Endodermal cell (in vitro differentiated cells): ENCODE results near the gene DSCAML1. TPM values are rescaled to one million over a fixed set of nuclear protein-coding genes. Genes with fewer than 3 reads are reported as not detected.

Source experiments
- DNase-seq: peaks from one replicate; pipeline ENCODE4 v3.0.0-alpha.2; 2017
- H3K27ac ChIP-seq: 2 replicates; pipeline ENCODE4 v1.5.1; 2013; ENCODE audit warnings: mild to moderate bottlenecking, low read depth, low read length, moderate library complexity
- H3K27me3 ChIP-seq: 2 replicates; pipeline ENCODE4 v1.6.1; 2013; ENCODE audit warnings: mild to moderate bottlenecking, low read length, moderate library complexity; ENCODE audit not compliant: insufficient read depth, control insufficient read depth, poor library complexity, severe bottlenecking
- H3K36me3 ChIP-seq: 2 replicates; pipeline ENCODE4 v1.7.0; 2013; ENCODE audit warnings: mild to moderate bottlenecking, low read length, moderate library complexity; ENCODE audit not compliant: control insufficient read depth, insufficient read depth
- H3K4me1 ChIP-seq: one replicate; pipeline ENCODE4 v1.7.0; 2013; ENCODE audit warnings: low read length; ENCODE audit not compliant: control insufficient read depth, insufficient read depth
- H3K4me3 ChIP-seq: 2 replicates; pipeline ENCODE4 v1.5.1; 2013; ENCODE audit warnings: mild to moderate bottlenecking, low read length, moderate library complexity
- H3K9ac ChIP-seq: 2 replicates; pipeline ENCODE4 v1.6.1; 2013; ENCODE audit warnings: mild to moderate bottlenecking, low read length, moderate library complexity; ENCODE audit not compliant: poor library complexity, severe bottlenecking; ENCODE audit errors: extremely low read depth
- H3K9me3 ChIP-seq: 2 replicates; pipeline ENCODE4 v1.6.1; 2013; ENCODE audit warnings: mild to moderate bottlenecking, low read length, moderate library complexity; ENCODE audit not compliant: control insufficient read depth
- H3K27ac Mint-ChIP-seq: 2 replicates; pipeline ENCODE4 v1.8.0; 2020; ENCODE audit warnings: mixed read lengths
- H3K27me3 Mint-ChIP-seq: 2 replicates; pipeline ENCODE4 v1.8.0; 2021; ENCODE audit warnings: mild to moderate bottlenecking, mixed read lengths; ENCODE audit not compliant: insufficient read depth
- H3K36me3 Mint-ChIP-seq: 2 replicates; pipeline ENCODE4 v1.8.0; 2020; ENCODE audit warnings: low read depth, mixed read lengths
- H3K4me1 Mint-ChIP-seq: 2 replicates; pipeline ENCODE4 v1.8.0; 2020; ENCODE audit warnings: mixed read lengths
- H3K4me3 Mint-ChIP-seq: 2 replicates; pipeline ENCODE4 v1.8.0; 2020; ENCODE audit warnings: mild to moderate bottlenecking, moderate library complexity, mixed read lengths
- H3K9me3 Mint-ChIP-seq: 2 replicates; pipeline ENCODE4 v1.8.0; 2020; ENCODE audit warnings: mild to moderate bottlenecking, mixed read lengths
- WGBS, 2 experiments: methylation state at CpG; one replicate each; pipeline versions ENCODE4 v1.1.5 to v1.1.7; 2013; ENCODE audit warnings: missing lambda C conversion rate in 2 of 2, mixed read lengths in 1 of 2; ENCODE audit not compliant: insufficient coverage in 1 of 2, insufficient read length in 1 of 2; 5-methylcytosine and 5-hydroxymethylcytosine counted together
- total RNA-seq, 2 donors: library from RNA; stranded (reverse); fragmentation: NEBNext Ultra II Directional in 1 of 2; extraction: Animal tissue kit (Norgen Biotek cat#: 25700) in 1 of 2; gene quantifications; 2 replicates in 1 of 2; 3 replicates in 1 of 2; pipeline ENCODE4 v1.2.1, GENCODE V29; 2021
- TF ChIP-seq, protein P1 (sequence below): fragments of 200-600 bp; sonication (generic); conservative IDR thresholded peaks from 2 replicates; pipeline ENCODE4 v1.5.0; 2021; ENCODE audit warnings: antibody characterized with exemption, mild to moderate bottlenecking

DSCAML1 gene
- total RNA-seq, 2 donors from 2014 or later = 5.6 to 10.9 TPM

GRCh38 chr11:117425679-117426296 is 371.2 kb downstream of the DSCAML1 start:
- H3K4me3 ChIP-seq = no peak overlapping the region
- H3K4me3 Mint-ChIP-seq = no peak overlapping the region
- no peak overlapping the region for H3K27ac Mint-ChIP-seq
- H3K27ac ChIP-seq = no peak overlapping the region
- H3K27me3 Mint-ChIP-seq = peaks cover 27% of the 10 kb centered on the region
- peaks cover 29% of the 10 kb centered on the region for H3K27me3 ChIP-seq
- no peaks in the 10 kb centered on the region for H3K9me3 Mint-ChIP-seq
- no peak for DNase-seq
- no peaks in the 10 kb centered on the region for H3K36me3 Mint-ChIP-seq
- peaks cover 32% of the 10 kb centered on the region for H3K4me1 Mint-ChIP-seq
- H3K9ac ChIP-seq = no peak overlapping the region
- no peaks in the 10 kb centered on the region for H3K9me3 ChIP-seq
- TF ChIP-seq, protein P1, sequence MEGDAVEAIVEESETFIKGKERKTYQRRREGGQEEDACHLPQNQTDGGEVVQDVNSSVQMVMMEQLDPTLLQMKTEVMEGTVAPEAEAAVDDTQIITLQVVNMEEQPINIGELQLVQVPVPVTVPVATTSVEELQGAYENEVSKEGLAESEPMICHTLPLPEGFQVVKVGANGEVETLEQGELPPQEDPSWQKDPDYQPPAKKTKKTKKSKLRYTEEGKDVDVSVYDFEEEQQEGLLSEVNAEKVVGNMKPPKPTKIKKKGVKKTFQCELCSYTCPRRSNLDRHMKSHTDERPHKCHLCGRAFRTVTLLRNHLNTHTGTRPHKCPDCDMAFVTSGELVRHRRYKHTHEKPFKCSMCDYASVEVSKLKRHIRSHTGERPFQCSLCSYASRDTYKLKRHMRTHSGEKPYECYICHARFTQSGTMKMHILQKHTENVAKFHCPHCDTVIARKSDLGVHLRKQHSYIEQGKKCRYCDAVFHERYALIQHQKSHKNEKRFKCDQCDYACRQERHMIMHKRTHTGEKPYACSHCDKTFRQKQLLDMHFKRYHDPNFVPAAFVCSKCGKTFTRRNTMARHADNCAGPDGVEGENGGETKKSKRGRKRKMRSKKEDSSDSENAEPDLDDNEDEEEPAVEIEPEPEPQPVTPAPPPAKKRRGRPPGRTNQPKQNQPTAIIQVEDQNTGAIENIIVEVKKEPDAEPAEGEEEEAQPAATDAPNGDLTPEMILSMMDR = no peak
- H3K36me3 ChIP-seq = no peaks in the 10 kb centered on the region
- H3K4me1 ChIP-seq = peaks cover 7% of the 10 kb centered on the region
- 63 to 67% methylated on average over 10 to 13 of the region's 13 CpGs for WGBS, 2 experiments

- H3K27ac ChIP-seq = no peak overlapping the region
- H3K4me3 Mint-ChIP-seq = no peak overlapping the region
- H3K4me3 ChIP-seq = no peak overlapping the region
- no peaks in the 10 kb centered on the region for H3K9me3 Mint-ChIP-seq
- H3K27me3 Mint-ChIP-seq = peaks cover 27% of the 10 kb centered on the region
- no peaks in the 10 kb centered on the region for H3K9me3 ChIP-seq
- H3K4me1 ChIP-seq = peaks cover under 1% of the 10 kb centered on the region
- H3K36me3 Mint-ChIP-seq = no peaks in the 10 kb centered on the region
- no peak overlapping the region for H3K27ac Mint-ChIP-seq
- H3K4me1 Mint-ChIP-seq = peaks cover 24% of the 10 kb centered on the region
- TF ChIP-seq, protein P1 = no peak
- 76 to 79% methylated on average over 2 to 4 of the region's 4 CpGs for WGBS, 2 experiments
- DNase-seq = peak; percentile 17
- no peak overlapping the region for H3K9ac ChIP-seq
- peaks cover 29% of the 10 kb centered on the region for H3K27me3 ChIP-seq
- H3K36me3 ChIP-seq = no peaks in the 10 kb centered on the region
Measured at GRCh38 chr11:117424781-117425180, 372.2 kb downstream of the DSCAML1 start.

DNA sequence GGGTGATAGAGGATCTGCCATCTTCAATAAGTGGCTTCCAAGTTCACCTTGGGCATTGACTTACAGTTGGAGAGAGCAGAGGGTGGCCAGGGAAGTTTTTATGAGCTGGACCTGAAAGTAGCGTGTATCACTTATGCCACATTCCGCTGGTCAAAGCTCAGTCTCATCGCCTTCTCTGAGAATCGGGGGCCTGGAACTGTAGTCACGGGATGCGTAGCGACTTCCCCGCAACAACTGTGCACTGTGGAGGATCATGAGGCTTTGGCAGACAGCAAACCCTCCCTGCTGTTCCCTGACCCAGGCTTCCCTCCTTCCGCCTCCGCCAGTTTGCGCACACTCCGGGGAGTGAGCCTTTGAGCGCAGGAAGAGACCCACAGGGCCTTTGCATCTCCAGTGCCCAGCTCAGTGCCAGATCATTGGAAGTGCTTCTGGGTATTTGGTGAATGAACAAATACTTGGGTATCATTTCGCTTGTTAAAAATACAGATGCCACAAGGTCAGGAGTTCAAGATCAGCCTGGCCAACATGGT is 373.9 kb downstream of the DSCAML1 start:
- peak; percentile 26 for DNase-seq
- no peak overlapping the region for H3K9ac ChIP-seq
- Mint-ChIP-seq H3K9me3 (no peaks in the 10 kb centered on the region), H3K36me3 (no peaks in the 10 kb centered on the region), H3K4me1 (peaks cover 14% of the 10 kb centered on the region), H3K27ac (no peak overlapping the region), H3K27me3 (peaks cover 27% of the 10 kb centered on the region), H3K4me3 (no peak overlapping the region)
- H3K27me3 ChIP-seq = peaks cover 29% of the 10 kb centered on the region
- H3K4me3 ChIP-seq = no peak overlapping the region
- H3K36me3 ChIP-seq = no peaks in the 10 kb centered on the region
- TF ChIP-seq, protein P1 = no peak
- WGBS, 2 experiments = 88 to 89% methylated on average over 9 to 14 of the region's 14 CpGs
- no peaks in the 10 kb centered on the region for H3K9me3 ChIP-seq
- no peaks in the 10 kb centered on the region for H3K4me1 ChIP-seq
- no peak overlapping the region for H3K27ac ChIP-seq
